GM23338 (cell line): ENCODE measurements around the gene PKM. TPM values are rescaled to one million over a fixed set of nuclear protein-coding genes. Genes with fewer than 3 reads are reported as not detected.

Experiments
- ATAC-seq: fragments of 200-7000 bp; cut with Tn5 transposase; 3 replicates; pipeline ENCODE4 v1.9.1; 2020
- DNase-seq: peaks from one replicate; pipeline ENCODE4 v3.0.0-alpha.2; 2015; ENCODE audit warnings: low spot score
- H2AFZ ChIP-seq: fragments of 200-600 bp; sonication (generic); 2 replicates; pipeline ENCODE4 v1.8.0; 2016; ENCODE audit warnings: antibody characterized with exemption, mild to moderate bottlenecking, moderate library complexity
- H3F3A ChIP-seq: fragments of 200-600 bp; sonication (generic); replicated peaks from 2 replicates; pipeline ENCODE4 v1.8.0; 2017; ENCODE audit warnings: antibody characterized with exemption, mixed run types, low read depth
- H3K27ac ChIP-seq: fragments of 200-600 bp; sonication (generic); 2 replicates; pipeline ENCODE4 v1.6.1; 2016; ENCODE audit warnings: low read depth
- H3K27me3 ChIP-seq: fragments of 200-600 bp; sonication (generic); 2 replicates; pipeline ENCODE4 v1.8.0; 2016; ENCODE audit warnings: mild to moderate bottlenecking, mixed run types, moderate library complexity; ENCODE audit not compliant: insufficient read depth
- H3K36me3 ChIP-seq: fragments of 200-600 bp; sonication (generic); 2 replicates; pipeline ENCODE4 v1.8.0; 2016; ENCODE audit warnings: mild to moderate bottlenecking; ENCODE audit not compliant: insufficient read depth
- H3K4me1 ChIP-seq: fragments of 200-600 bp; sonication (generic); 2 replicates; pipeline ENCODE4 v1.8.0; 2016; ENCODE audit warnings: mild to moderate bottlenecking, moderate library complexity; ENCODE audit not compliant: insufficient read depth
- H3K4me2 ChIP-seq: fragments of 200-600 bp; sonication (generic); 2 replicates; pipeline ENCODE4 v1.7.1; 2017; ENCODE audit warnings: mixed run types
- H3K4me3 ChIP-seq: fragments of 200-600 bp; sonication (generic); 2 replicates; pipeline ENCODE4 v1.6.1; 2016; ENCODE audit warnings: mixed run types
- H3K79me2 ChIP-seq: fragments of 200-600 bp; sonication (generic); replicated peaks from 2 replicates; pipeline ENCODE4 v1.8.0; 2017; ENCODE audit warnings: mild to moderate bottlenecking; ENCODE audit not compliant: insufficient read depth
- H3K9me2 ChIP-seq: fragments of 200-600 bp; sonication (generic); 2 replicates; pipeline ENCODE4 v1.8.0; 2017; ENCODE audit not compliant: insufficient read depth
- H4K20me1 ChIP-seq: fragments of 200-600 bp; sonication (generic); replicated peaks from 2 replicates; pipeline ENCODE4 v1.8.0; 2017; ENCODE audit warnings: mild to moderate bottlenecking; ENCODE audit not compliant: insufficient read depth
- H3K27ac Mint-ChIP-seq: 2 replicates; pipeline ENCODE4 v1.8.0; 2020; ENCODE audit warnings: inconsistent platforms, mild to moderate bottlenecking, moderate library complexity, mixed read lengths
- H3K27me3 Mint-ChIP-seq: 3 replicates; pipeline ENCODE4 v1.8.0; 2022; ENCODE audit warnings: low read depth, mild to moderate bottlenecking, moderate library complexity, mixed read lengths, inconsistent platforms; ENCODE audit not compliant: insufficient read depth, poor library complexity
- H3K36me3 Mint-ChIP-seq: 3 replicates; pipeline ENCODE4 v1.8.0; 2021; ENCODE audit warnings: low read depth, mild to moderate bottlenecking, inconsistent platforms, moderate library complexity, mixed read lengths
- H3K4me1 Mint-ChIP-seq: 3 replicates; pipeline ENCODE4 v1.8.0; 2020; ENCODE audit warnings: mild to moderate bottlenecking, inconsistent platforms, mixed read lengths
- H3K4me3 Mint-ChIP-seq: 3 replicates; pipeline ENCODE4 v1.8.0; 2021; ENCODE audit warnings: moderate library complexity, mild to moderate bottlenecking, inconsistent platforms, mixed read lengths
- H3K9me3 Mint-ChIP-seq: 3 replicates; pipeline ENCODE4 v1.8.0; 2020; ENCODE audit warnings: moderate library complexity, mild to moderate bottlenecking, inconsistent platforms, mixed read lengths
- CREB1 ChIP-seq: fragments of 250-450 bp; sonication (Bioruptor Pico); IDR thresholded peaks from 2 replicates; pipeline ENCODE4 v1.5.0; 2020; ENCODE audit warnings: low read depth, mild to moderate bottlenecking, moderate library complexity
- ETS1 ChIP-seq: IDR thresholded peaks from 2 replicates; pipeline ENCODE4 v1.6.1; 2016; ENCODE audit warnings: antibody characterized with exemption
- EZH2 ChIP-seq: fragments of 200-600 bp; sonication (generic); IDR thresholded peaks from one replicate; pipeline ENCODE4 v1.8.0; 2017; ENCODE audit warnings: antibody characterized with exemption, mild to moderate bottlenecking, low read depth; ENCODE audit not compliant: unreplicated experiment
- EZH2phosphoT487 ChIP-seq: fragments of 200-600 bp; sonication (generic); IDR thresholded peaks from one replicate; pipeline ENCODE4 v1.8.1; 2018; ENCODE audit warnings: antibody characterized with exemption; ENCODE audit not compliant: unreplicated experiment
- JUNB ChIP-seq: IDR thresholded peaks from one replicate; pipeline ENCODE4 v1.6.1; 2016; ENCODE audit warnings: antibody characterized with exemption; ENCODE audit not compliant: unreplicated experiment
- NANOG ChIP-seq: IDR thresholded peaks from 2 replicates; pipeline ENCODE4 v1.6.1; 2016; ENCODE audit warnings: antibody characterized with exemption, borderline replicate concordance
- REST ChIP-seq: IDR thresholded peaks from one replicate; pipeline ENCODE4 v1.6.1; 2018; ENCODE audit warnings: antibody characterized with exemption; ENCODE audit not compliant: unreplicated experiment
- STAT1 ChIP-seq: IDR thresholded peaks from one replicate; pipeline ENCODE4 v1.6.1; 2016; ENCODE audit warnings: antibody characterized with exemption; ENCODE audit not compliant: unreplicated experiment
- ZNF114 ChIP-seq: fragments of 250-450 bp; sonication (Bioruptor Pico); IDR thresholded peaks from 2 replicates; pipeline ENCODE4 v1.5.0; 2020; ENCODE audit warnings: mild to moderate bottlenecking, moderate library complexity
- ZNF331 ChIP-seq: fragments of 250-450 bp; sonication (Bioruptor Pico); IDR thresholded peaks from 2 replicates; pipeline ENCODE4 v1.5.0; 2020; ENCODE audit warnings: low read depth, mild to moderate bottlenecking, moderate library complexity
- ZNF462 ChIP-seq: fragments of 250-450 bp; sonication (Bioruptor Pico); IDR thresholded peaks from 2 replicates; pipeline ENCODE4 v1.5.0; 2020; ENCODE audit warnings: mild to moderate bottlenecking, moderate library complexity
- polyA plus RNA-seq: library from polyadenylated mRNA; unstranded; fragments of >200 nt; fragmentation: Nextera tagmentation; extraction: Ambion mirVana; gene quantifications from 2 replicates; pipeline ENCODE4 v1.2.1, GENCODE V29; 2016
- total RNA-seq: library from RNA; depleted of rRNA; stranded (reverse); fragments of >200 nt; shearing (Covaris generic); gene quantifications from 2 replicates; pipeline ENCODE4 v1.2.3, GENCODE V29; 2014
- TF ChIP-seq, protein P1 (sequence below), 2 experiments: fragments of 200-600 bp in 1 of 2; sonication (generic) in 1 of 2; conservative IDR thresholded peaks; 2 replicates each; pipeline versions ENCODE4 v1.5.1 to v1.6.1; 2016 to 2017; ENCODE audit warnings: antibody characterized with exemption in 2 of 2, low read depth in 2 of 2, mild to moderate bottlenecking in 2 of 2, moderate library complexity in 1 of 2

Gene PKM
- total and polyA plus RNA-seq, 2 experiments from 2014 or later = 432 to 1,137 TPM

DNA sequence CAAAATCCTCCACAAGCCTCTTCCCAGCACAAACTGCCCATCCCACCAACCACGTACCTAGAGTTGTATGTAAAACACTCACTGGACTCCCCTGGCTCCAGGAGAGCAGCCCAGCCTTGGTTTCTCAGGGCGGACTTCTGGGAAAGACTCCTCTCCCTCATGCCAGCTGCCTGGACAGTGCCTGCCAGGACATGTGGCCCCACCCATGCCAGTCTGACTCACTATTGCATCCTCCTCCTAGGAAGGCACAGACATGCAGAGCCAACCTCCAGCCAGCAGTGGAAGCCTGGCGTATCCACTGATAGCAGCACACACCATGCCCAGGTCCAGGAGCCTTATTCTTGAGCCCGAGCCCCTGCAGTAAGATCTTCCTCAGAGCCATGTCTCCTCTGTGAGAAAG is 8.6 kb downstream of the PKM start:
- H3K4me1 ChIP-seq = peaks cover 34% of the 10 kb centered on the region
- Mint-ChIP-seq H3K4me3 (no peak overlapping the region), H3K4me1 (peaks cover 51% of the 10 kb centered on the region), H3K27me3 (peaks cover 7% of the 10 kb centered on the region), H3K9me3 (no peaks in the 10 kb centered on the region), H3K36me3 (peaks cover 67% of the 10 kb centered on the region), H3K27ac (no peak overlapping the region)
- H3K4me2 ChIP-seq = no peak overlapping the region
- no peak for DNase-seq
- H3K27me3 ChIP-seq = no peaks in the 10 kb centered on the region
- H4K20me1 ChIP-seq = peaks cover 89% of the 10 kb centered on the region
- peaks cover 58% of the 10 kb centered on the region for H3K36me3 ChIP-seq
- H3K27ac ChIP-seq = 0 out of 2 replicates have a peak overlapping the region, but pooled peaks have one; percentile 19
- no peaks in the 10 kb centered on the region for H3K9me2 ChIP-seq
- no peak overlapping the region for H2AFZ ChIP-seq
- no peak overlapping the region for H3K4me3 ChIP-seq
- H3F3A ChIP-seq = peaks cover 19% of the 10 kb centered on the region
- no peak for ATAC-seq
- TF ChIP-seq, protein P1, sequence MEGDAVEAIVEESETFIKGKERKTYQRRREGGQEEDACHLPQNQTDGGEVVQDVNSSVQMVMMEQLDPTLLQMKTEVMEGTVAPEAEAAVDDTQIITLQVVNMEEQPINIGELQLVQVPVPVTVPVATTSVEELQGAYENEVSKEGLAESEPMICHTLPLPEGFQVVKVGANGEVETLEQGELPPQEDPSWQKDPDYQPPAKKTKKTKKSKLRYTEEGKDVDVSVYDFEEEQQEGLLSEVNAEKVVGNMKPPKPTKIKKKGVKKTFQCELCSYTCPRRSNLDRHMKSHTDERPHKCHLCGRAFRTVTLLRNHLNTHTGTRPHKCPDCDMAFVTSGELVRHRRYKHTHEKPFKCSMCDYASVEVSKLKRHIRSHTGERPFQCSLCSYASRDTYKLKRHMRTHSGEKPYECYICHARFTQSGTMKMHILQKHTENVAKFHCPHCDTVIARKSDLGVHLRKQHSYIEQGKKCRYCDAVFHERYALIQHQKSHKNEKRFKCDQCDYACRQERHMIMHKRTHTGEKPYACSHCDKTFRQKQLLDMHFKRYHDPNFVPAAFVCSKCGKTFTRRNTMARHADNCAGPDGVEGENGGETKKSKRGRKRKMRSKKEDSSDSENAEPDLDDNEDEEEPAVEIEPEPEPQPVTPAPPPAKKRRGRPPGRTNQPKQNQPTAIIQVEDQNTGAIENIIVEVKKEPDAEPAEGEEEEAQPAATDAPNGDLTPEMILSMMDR (conservative IDR thresholded peaks at IDR 0.05; ENCODE audit: low read depth in 2 of 2) = no peak
- TF ChIP-seq CREB1 (CRISPR knock-in tag) (no peak), ETS1 (no peak), EZH2phosphoT487 (no peak), ZNF114 (CRISPR knock-in tag) (no peak), STAT1 (no peak), EZH2 (no peak), ZNF462 (CRISPR knock-in tag) (no peak), NANOG (no peak), REST (no peak), JUNB (no peak), ZNF331 (CRISPR knock-in tag) (no peak)
- H3K79me2 ChIP-seq = peaks cover 99% of the 10 kb centered on the region
